CD4-positive, alpha-beta memory T cell (primary cell): ENCODE data around the gene PLA2G4A. TPM values are rescaled to one million over a fixed set of nuclear protein-coding genes. Genes with fewer than 3 reads are reported as not detected.

Experiments
- CTCF ChIA-PET: fragments of 350-600 bp; sonication (Branson Sonifier 250); formaldehyde crosslinking; loops from one replicate; lab custom pipeline; 2021; ENCODE audit warnings: inconsistent platforms; ENCODE audit not compliant: partially characterized antibody; lab: Charles Lee
- POLR2A ChIA-PET: fragments of 350-600 bp; sonication (Branson Sonifier 250); formaldehyde crosslinking; loops from one replicate; lab custom pipeline; 2021; ENCODE audit not compliant: partially characterized antibody; lab: Charles Lee
- DNase-seq, 5 donors: peaks; one replicate each; pipeline versions ENCODE4 v3.0.0 to v3.0.0-alpha.2; 2020 to 2022; ENCODE audit warnings: mixed read lengths in 1 of 5
- H3K27ac ChIP-seq: one replicate; pipeline ENCODE4 v1.7.0; 2013; ENCODE audit warnings: low read depth, low read length
- H3K27me3 ChIP-seq: 2 replicates; pipeline ENCODE4 v1.7.0; 2013; ENCODE audit warnings: mild to moderate bottlenecking, low read length, moderate library complexity; ENCODE audit not compliant: insufficient read depth
- H3K36me3 ChIP-seq: 2 replicates; pipeline ENCODE4 v1.7.0; 2013; ENCODE audit warnings: mild to moderate bottlenecking, low read length, moderate library complexity; ENCODE audit not compliant: insufficient read depth
- H3K4me1 ChIP-seq: 2 replicates; pipeline ENCODE4 v1.7.0; 2013; ENCODE audit warnings: mild to moderate bottlenecking, low read length, moderate library complexity; ENCODE audit not compliant: insufficient read depth
- H3K4me3 ChIP-seq, 2 donors: one replicate each; pipeline ENCODE4 v1.7.0; 2013; ENCODE audit warnings: low read length in 2 of 2, mild to moderate bottlenecking in 1 of 2
- H3K9me3 ChIP-seq, 2 donors: one replicate each; pipeline ENCODE4 v1.7.0; 2013; ENCODE audit warnings: low read length in 2 of 2, control low read depth in 1 of 2; ENCODE audit not compliant: control insufficient read depth in 1 of 2
- H3K27ac Mint-ChIP-seq, 7 donors: one replicate each; pipeline ENCODE4 v1.8.0; 2020 to 2021; ENCODE audit warnings: mixed read lengths in 7 of 7, mild to moderate bottlenecking in 6 of 7, inconsistent platforms in 3 of 7, moderate library complexity in 3 of 7
- H3K27me3 Mint-ChIP-seq, 2 donors: one replicate each; pipeline ENCODE4 v1.8.0; 2020 to 2021; ENCODE audit warnings: mixed read lengths in 2 of 2
- H3K36me3 Mint-ChIP-seq, 2 donors: one replicate each; pipeline ENCODE4 v1.8.0; 2020 to 2021; ENCODE audit warnings: mixed read lengths in 2 of 2, inconsistent platforms in 1 of 2, mild to moderate bottlenecking in 1 of 2
- H3K4me1 Mint-ChIP-seq, 4 donors: one replicate each; pipeline ENCODE4 v1.8.0; 2020 to 2021; ENCODE audit warnings: mixed read lengths in 4 of 4, mild to moderate bottlenecking in 1 of 4
- H3K4me3 Mint-ChIP-seq, 8 donors: one replicate each; pipeline ENCODE4 v1.8.0; 2020 to 2021; ENCODE audit warnings: mixed read lengths in 8 of 8, mild to moderate bottlenecking in 7 of 8, moderate library complexity in 6 of 8, inconsistent platforms in 3 of 8
- H3K9me3 Mint-ChIP-seq, 8 donors: one replicate each; pipeline ENCODE4 v1.8.0; 2020 to 2021; ENCODE audit warnings: mixed read lengths in 8 of 8, mild to moderate bottlenecking in 5 of 8, inconsistent platforms in 3 of 8, moderate library complexity in 1 of 8
- intact Hi-C: fragments of 100-400 bp; cut with micrococcal nuclease; formaldehyde crosslinking; loops from one replicate; pipeline ENCODE4 v1.15.1; 2023
- polyA plus RNA-seq, 2 donors: library from polyadenylated mRNA; unstranded; fragments of 300-500 nt; fragmentation: Illumina TruSeq; gene quantifications; one replicate each; pipeline ENCODE4 v1.2.3, GENCODE V29; 2021
- total RNA-seq, 2 experiments: library from RNA; stranded (reverse); gene quantifications; one replicate each; pipeline ENCODE4 v1.2.3, GENCODE V29; 2021

PLA2G4A gene
- total and polyA plus RNA-seq, 4 experiments from 2014 or later = 0.25 to 0.32 TPM; not detected in 2

DNA sequence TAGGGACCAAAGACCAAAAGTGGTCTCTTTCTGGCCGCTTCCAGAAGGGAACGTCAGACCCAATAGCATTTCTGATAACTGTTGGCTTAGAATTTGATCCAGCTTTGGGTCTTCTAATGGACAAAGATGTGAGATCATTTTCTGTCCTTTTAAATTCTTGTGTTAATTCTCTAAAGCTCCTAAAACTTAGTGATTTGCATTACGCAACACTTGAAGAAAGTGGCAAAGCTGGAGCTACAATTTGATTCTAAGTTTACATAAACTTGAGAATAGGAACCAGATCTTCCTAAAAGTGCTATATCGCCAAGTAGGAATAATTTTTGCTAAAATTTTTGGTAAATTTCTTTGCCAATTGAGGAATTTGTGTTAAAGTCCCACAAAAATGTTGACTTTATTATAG lies 21.6 kb upstream of the PLA2G4A start:
- H3K9me3 ChIP-seq = no peaks in the 10 kb centered on the region
- no peak overlapping the region for H3K27ac ChIP-seq
- Mint-ChIP-seq H3K4me3 (no peak overlapping the region), H3K36me3 (no peaks in the 10 kb centered on the region), H3K27me3 (peaks cover 0 to 2% of the 10 kb centered on the region in 2 donors), H3K27ac (no peak overlapping the region), H3K4me1 (no peaks in the 10 kb centered on the region), H3K9me3 (peaks cover 0 to 3% (median 0%) of the 10 kb centered on the region in 8 donors)
- ChIA-PET CTCF (no interaction called here), POLR2A (no interaction called here)
- intact Hi-C loops = no loop called here
- no peak overlapping the region for H3K4me3 ChIP-seq
- H3K36me3 ChIP-seq = no peaks in the 10 kb centered on the region
- H3K4me1 ChIP-seq = no peaks in the 10 kb centered on the region
- DNase-seq = no peak
- no peaks in the 10 kb centered on the region for H3K27me3 ChIP-seq

DNA sequence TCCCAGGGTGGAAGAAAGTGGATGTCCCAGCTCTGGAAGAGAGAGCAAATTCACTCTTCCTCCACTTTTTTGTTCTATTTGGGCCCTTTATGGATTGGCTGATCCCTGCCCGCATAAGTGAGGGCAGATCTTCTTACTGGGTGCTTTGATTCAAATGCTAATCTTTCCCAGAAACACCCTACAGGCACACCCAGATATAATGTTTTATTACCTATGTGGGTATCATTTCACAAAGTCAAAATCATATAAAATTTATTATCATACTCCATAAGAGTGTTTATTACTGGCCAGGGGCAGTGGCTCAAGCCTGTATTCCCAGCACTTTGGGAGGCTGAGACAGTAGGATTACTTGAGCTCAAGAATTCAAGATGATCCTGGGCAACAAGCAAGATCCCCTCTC lies 16.9 kb upstream of the PLA2G4A start:
- H3K4me1 ChIP-seq = no peaks in the 10 kb centered on the region
- ChIA-PET CTCF (no interaction called here), POLR2A (no interaction called here)
- Mint-ChIP-seq H3K27me3 (peaks cover 0 to 2% of the 10 kb centered on the region in 2 donors), H3K27ac (no peak overlapping the region), H3K4me1 (no peaks in the 10 kb centered on the region), H3K9me3 (peaks cover 0 to 4% (median 0%) of the 10 kb centered on the region in 8 donors), H3K4me3 (no peak overlapping the region), H3K36me3 (no peaks in the 10 kb centered on the region)
- intact Hi-C loops = no loop called here
- no peaks in the 10 kb centered on the region for H3K9me3 ChIP-seq
- no peaks in the 10 kb centered on the region for H3K36me3 ChIP-seq
- no peak overlapping the region for H3K4me3 ChIP-seq
- H3K27ac ChIP-seq = no peak overlapping the region
- H3K27me3 ChIP-seq = no peaks in the 10 kb centered on the region
- DNase-seq = no peak

GRCh38 chr1:186812570-186812969 lies 16.2 kb upstream of the PLA2G4A start:
- H3K4me3 Mint-ChIP-seq = no peak overlapping the region
- intact Hi-C loops = no loop called here

DNA sequence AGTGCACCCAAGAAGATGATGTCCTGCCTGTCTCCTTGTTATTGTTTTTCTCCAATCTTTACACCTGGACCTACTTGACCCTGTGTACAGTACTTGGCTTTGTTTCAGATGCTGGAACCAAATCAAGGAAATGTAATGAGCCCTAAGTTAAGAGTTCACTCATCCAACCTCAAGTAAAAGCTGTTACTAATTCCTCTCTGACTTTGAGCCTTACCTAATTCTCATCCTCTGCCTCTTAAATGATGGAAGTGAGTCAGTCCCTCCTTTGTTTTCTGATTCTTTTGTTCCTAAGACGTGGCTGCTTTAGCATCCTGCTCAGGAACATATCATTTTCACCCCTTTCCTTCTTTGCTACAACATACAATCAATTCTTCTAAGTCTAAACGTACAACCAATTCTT lies 15.3 kb upstream of the PLA2G4A start:
- Mint-ChIP-seq H3K4me3 (no peak overlapping the region), H3K4me1 (no peaks in the 10 kb centered on the region), H3K27ac (no peak overlapping the region), H3K9me3 (peaks cover 0 to 6% (median 0%) of the 10 kb centered on the region in 8 donors), H3K27me3 (peaks cover 0 to 4% of the 10 kb centered on the region in 2 donors), H3K36me3 (no peaks in the 10 kb centered on the region)
- H3K27ac ChIP-seq = no peak overlapping the region
- no peaks in the 10 kb centered on the region for H3K4me1 ChIP-seq
- H3K9me3 ChIP-seq = no peaks in the 10 kb centered on the region
- DNase-seq = no peak
- H3K36me3 ChIP-seq = no peaks in the 10 kb centered on the region
- intact Hi-C loops = no loop called here
- ChIA-PET CTCF (no interaction called here), POLR2A (no interaction called here)
- no peak overlapping the region for H3K4me3 ChIP-seq
- no peaks in the 10 kb centered on the region for H3K27me3 ChIP-seq

More at GRCh38 chr1:186812570-186812969, 16.2 kb upstream of the PLA2G4A start:
- peaks cover 0 to 4% (median 0%) of the 10 kb centered on the region in 8 donors for H3K9me3 Mint-ChIP-seq
- H3K27ac Mint-ChIP-seq = no peak overlapping the region
- Histone ChIP-seq H3K36me3 (no peaks in the 10 kb centered on the region), H3K9me3 (no peaks in the 10 kb centered on the region), H3K27ac (no peak overlapping the region), H3K4me1 (no peaks in the 10 kb centered on the region), H3K4me3 (no peak overlapping the region), H3K27me3 (no peaks in the 10 kb centered on the region)
- DNase-seq = no peak
- ChIA-PET POLR2A (no interaction called here), CTCF (no interaction called here)
- H3K4me1 Mint-ChIP-seq = no peaks in the 10 kb centered on the region
- peaks cover 0 to 2% of the 10 kb centered on the region in 2 donors for H3K27me3 Mint-ChIP-seq
- H3K36me3 Mint-ChIP-seq = no peaks in the 10 kb centered on the region

- Mint-ChIP-seq H3K36me3 (no peaks in the 10 kb centered on the region), H3K27me3 (peaks cover 0 to 2% of the 10 kb centered on the region in 2 donors), H3K9me3 (peaks cover 0 to 2% (median 0%) of the 10 kb centered on the region in 8 donors), H3K4me3 (no peak overlapping the region), H3K27ac (no peak overlapping the region), H3K4me1 (no peaks in the 10 kb centered on the region)
- ChIA-PET CTCF (no interaction called here), POLR2A (interaction anchor here (0.8 kb wide), 1 partner anchor 20 kb away, joined by 3 read pairs; no protein-coding TSS in a partner anchor)
- Histone ChIP-seq H3K9me3 (no peaks in the 10 kb centered on the region), H3K4me1 (no peaks in the 10 kb centered on the region), H3K27me3 (no peaks in the 10 kb centered on the region), H3K4me3 (no peak overlapping the region), H3K36me3 (no peaks in the 10 kb centered on the region), H3K27ac (no peak overlapping the region)
- DNase-seq = no peak
- intact Hi-C loops = no loop called here
Measured at GRCh38 chr1:186819126-186819525, 9.6 kb upstream of the PLA2G4A start.

- Mint-ChIP-seq H3K9me3 (peaks cover 0 to 2% (median 0%) of the 10 kb centered on the region in 8 donors), H3K4me3 (no peak overlapping the region), H3K27ac (no peak overlapping the region), H3K4me1 (no peaks in the 10 kb centered on the region), H3K36me3 (no peaks in the 10 kb centered on the region), H3K27me3 (peaks cover 0 to 2% of the 10 kb centered on the region in 2 donors)
- Histone ChIP-seq H3K27ac (no peak overlapping the region), H3K36me3 (no peaks in the 10 kb centered on the region), H3K9me3 (no peaks in the 10 kb centered on the region), H3K4me1 (no peaks in the 10 kb centered on the region), H3K4me3 (no peak overlapping the region), H3K27me3 (no peaks in the 10 kb centered on the region)
- ChIA-PET POLR2A (interaction anchor here (0.8 kb wide), 1 partner anchor 20 kb away, joined by 3 read pairs; no protein-coding TSS in a partner anchor), CTCF (no interaction called here)
- intact Hi-C loops = no loop called here
- DNase-seq = no peak
Measured at GRCh38 chr1:186819563-186819962, 9.2 kb upstream of the PLA2G4A start.

GRCh38 chr1:186829686-186830587 lies 1.2 kb downstream of the PLA2G4A start:
- POLR2A ChIA-PET = no interaction called here
- Mint-ChIP-seq H3K4me3 (peak overlapping the region in 5 of 8 donors; percentile 66 to 85 (median 77)), H3K4me1 (peaks cover 7 to 14% (median 9%) of the 10 kb centered on the region in 4 donors), H3K27me3 (peaks cover 2% of the 10 kb centered on the region in 2 donors), H3K27ac (no peak overlapping the region), H3K9me3 (peaks cover 0 to 7% (median 0%) of the 10 kb centered on the region in 8 donors), H3K36me3 (no peaks in the 10 kb centered on the region)
- Histone ChIP-seq H3K4me1 (no peaks in the 10 kb centered on the region), H3K36me3 (no peaks in the 10 kb centered on the region), H3K27me3 (no peaks in the 10 kb centered on the region), H3K9me3 (no peaks in the 10 kb centered on the region), H3K27ac (no peak overlapping the region), H3K4me3 (no peak overlapping the region)
- intact Hi-C loops = no loop called here
- CTCF ChIA-PET = no interaction called here
- no peak for DNase-seq
